GM19452 (cell line): Measurements from ENCODE around the gene PCDHGB4.
"Not testable (repeated sequence)": the region's sequence is repeated elsewhere in the genome, so short reads cannot be mapped to it uniquely, and the experiment has no call there.

Source experiments
- ATAC-seq: cut with Tn5 transposase; IDR thresholded peaks from one replicate; pipeline ENCODE4 v1.9.1; 2021; ENCODE audit not compliant: unreplicated experiment

Gene PCDHGB4

GRCh38 chr5:141366016-141366896 lies 21.2 kb upstream of the PCDHGB4 start:
- no peak for ATAC-seq

- ATAC-seq = peak; percentile 75
Observed at GRCh38 chr5:141369994-141370848, 17.3 kb upstream of the PCDHGB4 start, which contains the start of gene PCDHGB3. PCDHGB3 (plus strand) TSS chr5:141370242; CDS start chr5:141370395, 153 bp downstream.

- no peak for ATAC-seq
Observed at GRCh38 chr5:141371572-141372475, 15.7 kb upstream of the PCDHGB4 start.

DNA sequence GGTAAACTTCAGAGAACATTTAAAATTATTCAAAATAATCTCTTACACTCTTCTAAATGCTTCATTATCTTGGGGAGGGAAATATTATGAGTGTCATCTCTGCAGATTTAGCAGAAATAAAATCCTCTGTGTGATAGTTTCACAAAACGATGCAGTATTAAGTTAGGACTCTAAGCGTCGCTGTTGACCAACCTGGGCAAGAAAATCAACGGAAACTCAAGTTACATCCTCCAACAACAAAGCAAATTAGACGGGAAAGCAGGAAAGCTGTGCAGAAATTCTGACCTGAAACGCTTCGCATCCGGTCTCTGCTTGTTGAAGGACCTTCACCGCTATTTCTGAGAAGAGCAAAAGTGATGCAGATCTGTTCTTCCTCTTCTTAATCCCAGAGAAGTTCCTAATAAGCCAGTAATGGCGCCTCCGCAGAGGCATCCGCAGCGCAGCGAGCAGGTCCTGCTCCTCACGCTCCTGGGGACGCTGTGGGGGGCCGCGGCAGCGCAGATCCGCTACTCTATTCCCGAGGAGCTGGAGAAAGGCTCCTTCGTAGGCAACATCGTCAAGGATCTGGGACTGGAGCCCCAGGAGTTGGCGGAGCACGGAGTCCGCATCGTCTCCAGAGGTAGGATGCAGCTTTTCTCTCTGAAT lies 13.7 kb upstream of the PCDHGB4 start, which contains the start of gene PCDHGA6:
Gene PCDHGA6, plus strand, starts transcription at position 219 of the 645 bp plus-strand sequence. Its CDS starts 193 bp downstream, at position 412.
- ATAC-seq = no peak

DNA sequence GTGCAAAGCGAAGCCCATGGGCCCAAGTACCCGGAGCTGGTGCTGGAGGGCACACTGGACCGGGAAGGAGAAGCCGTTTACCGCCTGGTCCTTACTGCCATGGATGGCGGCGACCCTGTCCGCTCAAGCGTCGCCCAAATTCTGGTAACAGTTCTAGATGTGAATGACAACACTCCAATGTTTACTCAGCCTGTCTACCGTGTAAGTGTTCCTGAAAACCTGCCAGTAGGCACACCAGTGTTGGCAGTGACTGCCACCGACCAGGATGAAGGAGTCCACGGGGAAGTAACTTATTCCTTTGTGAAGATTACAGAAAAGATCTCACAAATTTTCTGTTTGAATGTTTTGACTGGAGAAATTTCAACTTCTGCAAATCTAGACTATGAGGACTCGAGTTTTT lies 12.9 kb upstream of the PCDHGB4 start:
- ATAC-seq = no peak

GRCh38 chr5:141375444-141376155 lies 11.9 kb upstream of the PCDHGB4 start:
- not testable (repeated sequence) for ATAC-seq

DNA sequence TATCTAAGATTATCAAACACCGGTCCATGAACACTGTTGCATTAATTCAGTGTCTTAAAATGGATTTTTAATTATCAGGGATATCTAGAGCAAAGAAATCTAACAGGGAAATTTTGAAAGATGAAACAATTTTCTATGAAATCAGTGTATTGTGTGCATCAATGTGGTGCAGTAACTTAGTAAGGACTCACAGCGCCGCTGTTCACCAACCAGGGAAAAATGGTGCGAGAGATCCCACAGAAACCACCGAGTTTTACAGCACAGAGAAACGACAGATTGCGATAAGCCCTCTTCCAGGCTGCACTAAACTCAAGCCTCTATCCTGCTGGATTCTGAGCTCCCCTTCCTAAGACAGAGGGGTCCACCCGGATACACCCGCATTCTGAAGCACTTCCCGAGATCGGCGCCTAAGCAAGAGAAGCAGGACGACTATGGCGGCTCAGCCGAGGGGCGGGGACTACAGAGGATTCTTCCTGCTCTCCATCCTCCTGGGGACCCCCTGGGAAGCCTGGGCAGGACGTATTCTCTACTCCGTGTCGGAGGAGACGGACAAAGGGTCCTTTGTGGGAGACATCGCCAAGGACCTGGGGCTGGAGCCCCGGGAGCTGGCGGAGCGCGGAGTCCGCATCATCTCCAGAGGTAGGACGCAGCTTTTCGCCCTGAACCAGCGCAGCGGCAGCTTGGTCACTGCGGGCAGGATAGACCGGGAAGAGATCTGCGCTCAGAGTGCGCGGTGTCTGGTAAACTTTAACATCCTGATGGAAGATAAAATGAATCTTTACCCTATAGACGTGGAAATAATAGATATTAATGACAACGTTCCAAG lies 4.8 kb upstream of the PCDHGB4 start, which contains the start of gene PCDHGA7:
Gene PCDHGA7, plus strand, starts transcription at position 274 of the 826 bp plus-strand sequence. Its CDS starts 158 bp downstream, at position 432.
- ATAC-seq = no peak

DNA sequence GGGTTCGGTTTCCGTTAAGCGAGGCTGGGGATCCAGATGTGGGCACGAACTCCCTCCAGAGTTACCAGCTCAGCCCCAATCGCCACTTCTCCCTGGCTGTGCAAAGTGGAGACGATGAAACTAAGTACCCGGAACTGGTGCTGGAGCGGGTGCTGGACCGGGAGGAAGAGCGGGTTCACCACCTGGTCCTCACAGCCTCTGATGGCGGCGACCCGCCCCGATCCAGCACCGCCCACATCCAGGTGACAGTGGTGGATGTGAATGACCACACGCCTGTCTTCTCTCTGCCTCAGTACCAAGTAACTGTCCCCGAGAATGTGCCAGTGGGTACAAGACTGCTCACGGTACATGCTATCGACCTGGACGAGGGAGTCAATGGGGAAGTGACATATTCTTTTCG lies 4.2 kb upstream of the PCDHGB4 start:
- ATAC-seq = no peak

GRCh38 chr5:141384471-141385267 lies 2.8 kb upstream of the PCDHGB4 start:
- ATAC-seq = no peak

DNA sequence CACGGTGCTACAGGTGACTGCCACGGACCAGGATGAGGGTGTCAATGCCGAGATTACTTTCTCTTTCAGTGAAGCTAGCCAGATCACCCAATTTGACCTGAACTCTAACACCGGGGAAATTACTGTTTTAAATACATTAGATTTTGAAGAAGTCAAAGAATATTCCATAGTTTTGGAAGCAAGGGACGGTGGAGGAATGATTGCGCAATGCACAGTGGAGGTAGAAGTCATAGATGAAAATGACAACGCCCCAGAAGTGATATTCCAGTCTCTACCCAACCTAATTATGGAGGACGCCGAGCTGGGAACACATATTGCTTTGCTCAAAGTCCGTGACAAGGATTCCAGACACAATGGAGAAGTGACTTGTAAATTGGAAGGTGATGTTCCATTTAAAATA lies 1.2 kb downstream of the PCDHGB4 start:
- no peak for ATAC-seq

GRCh38 chr5:141389153-141390042 lies 1.9 kb downstream of the PCDHGB4 start:
- ATAC-seq = no peak

- no peak for ATAC-seq
Observed at GRCh38 chr5:141392429-141393198, 5.1 kb downstream of the PCDHGB4 start, which contains the start of gene PCDHGA8. PCDHGA8 (plus strand) TSS chr5:141392633; CDS start chr5:141392814, 181 bp downstream.

GRCh38 chr5:141393267-141393666 lies 5.8 kb downstream of the PCDHGB4 start:
- no peak for ATAC-seq

- ATAC-seq = not testable (repeated sequence)
Observed at GRCh38 chr5:141394401-141395187, 7.1 kb downstream of the PCDHGB4 start.
